ENCODE data around the gene CEP128. TPM values are rescaled to one million over a fixed set of nuclear protein-coding genes. Genes with fewer than 3 reads are reported as not detected.

CEP128 gene
- total RNA-seq, 2 experiments from 2014 or later = 71.9 to 137 TPM

DNA sequence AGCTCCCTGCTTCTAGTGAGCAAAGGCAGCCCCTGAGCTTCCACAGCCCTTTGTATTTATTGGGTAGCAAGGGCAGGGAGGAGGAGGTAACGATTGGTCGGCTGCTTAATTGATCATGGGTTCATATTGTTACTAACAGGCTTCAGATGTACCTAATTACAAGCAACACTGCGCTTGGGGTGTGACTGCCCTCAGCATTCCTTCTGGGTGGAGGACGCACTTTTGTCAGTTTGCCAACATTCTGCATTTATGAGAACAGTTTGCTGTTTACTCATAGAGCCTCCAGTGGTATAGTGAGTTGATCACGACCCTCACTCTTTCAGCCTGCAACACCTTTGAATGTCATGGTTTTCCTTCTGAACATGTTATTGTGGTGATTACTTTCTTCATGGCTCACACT lies 23.5 kb upstream of the CEP128 start:
- Histone ChIP-seq H3K27ac (ENCODE audit: low read depth, low read length, poor library complexity, severe bottlenecking) (no peak overlapping the region), H3K4me3 (ENCODE audit: low read depth, low read length, poor library complexity, severe bottlenecking) (no peak overlapping the region), H2AFZ (ENCODE audit: low read length) (no peak overlapping the region), H3K36me3 (ENCODE audit: insufficient read depth, low read length) (no peaks in the 10 kb centered on the region; the same call in 1 of the 2 replicates), H3K9me3 (ENCODE audit: low read length) (peaks cover 6% of the 10 kb centered on the region; the same call in 1 of the 2 replicates), H3K79me2 (ENCODE audit: insufficient read depth, low read depth, low read length) (no peaks in the 10 kb centered on the region), H3K9me2 (ENCODE audit: insufficient read depth, low read length) (no peaks in the 10 kb centered on the region), H3K4me2 (ENCODE audit: low read length) (no peak overlapping the region), H3K4me1 (ENCODE audit: insufficient read depth, low read length, poor library complexity, severe bottlenecking) (peaks cover 38% of the 10 kb centered on the region), H4K20me1 (ENCODE audit: insufficient read depth, low read length) (no peaks in the 10 kb centered on the region)
- no peak for DNase-seq (ENCODE audit: low spot score)
- TF ChIP-seq EZH2phosphoT487 (IDR thresholded peaks at IDR 0.05; ENCODE audit: borderline replicate concordance, low read depth, low read length) = no peak
- TF ChIP-seq, protein P1, sequence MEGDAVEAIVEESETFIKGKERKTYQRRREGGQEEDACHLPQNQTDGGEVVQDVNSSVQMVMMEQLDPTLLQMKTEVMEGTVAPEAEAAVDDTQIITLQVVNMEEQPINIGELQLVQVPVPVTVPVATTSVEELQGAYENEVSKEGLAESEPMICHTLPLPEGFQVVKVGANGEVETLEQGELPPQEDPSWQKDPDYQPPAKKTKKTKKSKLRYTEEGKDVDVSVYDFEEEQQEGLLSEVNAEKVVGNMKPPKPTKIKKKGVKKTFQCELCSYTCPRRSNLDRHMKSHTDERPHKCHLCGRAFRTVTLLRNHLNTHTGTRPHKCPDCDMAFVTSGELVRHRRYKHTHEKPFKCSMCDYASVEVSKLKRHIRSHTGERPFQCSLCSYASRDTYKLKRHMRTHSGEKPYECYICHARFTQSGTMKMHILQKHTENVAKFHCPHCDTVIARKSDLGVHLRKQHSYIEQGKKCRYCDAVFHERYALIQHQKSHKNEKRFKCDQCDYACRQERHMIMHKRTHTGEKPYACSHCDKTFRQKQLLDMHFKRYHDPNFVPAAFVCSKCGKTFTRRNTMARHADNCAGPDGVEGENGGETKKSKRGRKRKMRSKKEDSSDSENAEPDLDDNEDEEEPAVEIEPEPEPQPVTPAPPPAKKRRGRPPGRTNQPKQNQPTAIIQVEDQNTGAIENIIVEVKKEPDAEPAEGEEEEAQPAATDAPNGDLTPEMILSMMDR (conservative IDR thresholded peaks at IDR 0.05; ENCODE audit: low read length) = no peak
- ChIA-PET POLR2A (interaction anchor here (1.4 to 4.7 kb wide), 3 partner anchors 13 to 30 kb away, joined by 4 to 19 read pairs (median 19); no protein-coding TSS in a partner anchor), CTCF (ENCODE audit: unreplicated experiment) (no interaction called here)
- BruUV-seq (replicated peaks) = no TSS peak
- intact Hi-C loops (cut with micrococcal nuclease; ENCODE audit: unreplicated experiment) = no loop called here

DNA sequence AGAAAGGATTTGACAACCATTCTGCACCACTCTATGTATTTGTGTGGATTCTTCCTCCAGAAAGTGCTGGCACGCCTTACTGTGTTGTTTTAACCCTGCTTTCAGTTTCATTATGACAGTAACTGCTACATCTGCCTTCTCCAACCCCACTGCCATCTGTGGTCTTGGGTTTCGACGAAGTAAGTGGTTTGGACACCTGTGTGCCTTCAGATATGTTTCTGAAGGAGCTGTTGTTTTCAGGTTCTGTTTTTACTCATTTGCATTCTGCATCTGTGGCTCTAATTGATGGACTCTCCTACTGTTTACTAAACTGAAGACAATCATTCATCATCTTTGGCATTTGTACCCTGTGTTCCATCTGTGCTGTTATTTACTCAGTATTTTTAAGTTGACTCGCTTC lies 18.0 kb upstream of the CEP128 start:
- H3K79me2 ChIP-seq (ENCODE audit: insufficient read depth, low read depth, low read length) = peaks cover 24% of the 10 kb centered on the region; the same call in 1 of the 2 replicates
- H2AFZ ChIP-seq (ENCODE audit: low read length) = peak overlapping the region; percentile 57; the same call in 1 of the 2 replicates
- H3K9me3 ChIP-seq (ENCODE audit: low read length) = peaks cover 3% of the 10 kb centered on the region; the same call in 1 of the 2 replicates
- H3K4me2 ChIP-seq (ENCODE audit: low read length) = peak overlapping the region; percentile 85
- peak overlapping the region; percentile 68 for H3K4me3 ChIP-seq (ENCODE audit: low read depth, low read length, poor library complexity, severe bottlenecking)
- BruUV-seq (replicated peaks) = no TSS peak
- intact Hi-C loops (cut with micrococcal nuclease; ENCODE audit: unreplicated experiment) = loop anchor here (1.0 to 2.0 kb wide), 4 partner anchors 19 to 512 kb away; no protein-coding TSS in a partner anchor
- no peak for TF ChIP-seq EZH2phosphoT487 (IDR thresholded peaks at IDR 0.05; ENCODE audit: borderline replicate concordance, low read depth, low read length)
- TF ChIP-seq, protein P1 (conservative IDR thresholded peaks at IDR 0.05; ENCODE audit: low read length) = no peak
- no peaks in the 10 kb centered on the region; the same call in 1 of the 2 replicates for H3K36me3 ChIP-seq (ENCODE audit: insufficient read depth, low read length)
- H3K27ac ChIP-seq (ENCODE audit: low read depth, low read length, poor library complexity, severe bottlenecking) = peak overlapping the region; percentile 98
- no peaks in the 10 kb centered on the region for H4K20me1 ChIP-seq (ENCODE audit: insufficient read depth, low read length)
- CTCF ChIA-PET (ENCODE audit: unreplicated experiment) = interaction anchor here (0.8 to 2.3 kb wide), 4 partner anchors 16 to 28 kb away, joined by 4 to 10 read pairs (median 6); no protein-coding TSS in a partner anchor
- H3K9me2 ChIP-seq (ENCODE audit: insufficient read depth, low read length) = no peaks in the 10 kb centered on the region
- peak; percentile 99 for DNase-seq (ENCODE audit: low spot score)
- POLR2A ChIA-PET = interaction anchor here (0.5 to 8.4 kb wide), 8 partner anchors 8 to 512 kb away, joined by 3 to 267 read pairs (median 16); partner anchors contain the start of genes CEP128 and GTF2A1
- peaks cover 73% of the 10 kb centered on the region for H3K4me1 ChIP-seq (ENCODE audit: insufficient read depth, low read length, poor library complexity, severe bottlenecking)

DNA sequence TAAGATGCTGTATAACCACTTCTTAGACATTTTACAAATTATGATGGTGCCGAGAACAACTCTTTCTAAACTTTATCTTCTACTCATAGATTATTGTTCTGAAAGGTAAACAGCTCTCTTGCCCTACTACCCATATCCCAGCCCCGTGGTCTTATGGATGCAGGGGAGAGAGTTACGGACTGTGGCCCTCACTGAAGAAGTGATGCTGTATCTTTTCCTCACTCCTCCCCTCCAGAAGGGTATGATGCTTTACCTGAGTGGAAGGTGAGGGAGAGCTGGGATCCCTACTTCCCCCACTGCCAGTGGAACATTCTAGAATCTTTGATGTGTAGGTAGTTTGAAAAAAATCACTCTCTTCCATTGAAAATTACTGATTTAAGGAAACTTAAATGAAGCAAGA lies 17.4 kb upstream of the CEP128 start:
- peak; percentile 40 for DNase-seq (ENCODE audit: low spot score)
- H3K4me1 ChIP-seq (ENCODE audit: insufficient read depth, low read length, poor library complexity, severe bottlenecking) = peaks cover 73% of the 10 kb centered on the region
- H3K36me3 ChIP-seq (ENCODE audit: insufficient read depth, low read length) = no peaks in the 10 kb centered on the region; the same call in 1 of the 2 replicates
- no peak for TF ChIP-seq EZH2phosphoT487 (IDR thresholded peaks at IDR 0.05; ENCODE audit: borderline replicate concordance, low read depth, low read length)
- TF ChIP-seq, protein P1 (conservative IDR thresholded peaks at IDR 0.05; ENCODE audit: low read length) = no peak
- H3K27ac ChIP-seq (ENCODE audit: low read depth, low read length, poor library complexity, severe bottlenecking) = peak overlapping the region; percentile 98
- TSS peak; percentile 89 for BruUV-seq (replicated peaks)
- intact Hi-C loops (cut with micrococcal nuclease; ENCODE audit: unreplicated experiment) = loop anchor here (1.0 to 2.0 kb wide), 4 partner anchors 19 to 512 kb away; no protein-coding TSS in a partner anchor
- H3K9me2 ChIP-seq (ENCODE audit: insufficient read depth, low read length) = no peaks in the 10 kb centered on the region
- H3K4me3 ChIP-seq (ENCODE audit: low read depth, low read length, poor library complexity, severe bottlenecking) = peak overlapping the region; percentile 68
- H2AFZ ChIP-seq (ENCODE audit: low read length) = peak overlapping the region; percentile 33; the same call in 1 of the 2 replicates
- H3K4me2 ChIP-seq (ENCODE audit: low read length) = peak overlapping the region; percentile 85
- CTCF ChIA-PET (ENCODE audit: unreplicated experiment) = interaction anchor here (1.9 to 2.3 kb wide), 2 partner anchors 19 to 29 kb away, joined by 8 to 10 read pairs; no protein-coding TSS in a partner anchor
- POLR2A ChIA-PET = interaction anchor here (0.9 to 8.4 kb wide), 10 partner anchors 9 to 513 kb away, joined by 3 to 267 read pairs (median 8); partner anchors contain the start of genes CEP128 and GTF2A1
- H3K9me3 ChIP-seq (ENCODE audit: low read length) = no peaks in the 10 kb centered on the region
- H4K20me1 ChIP-seq (ENCODE audit: insufficient read depth, low read length) = no peaks in the 10 kb centered on the region
- H3K79me2 ChIP-seq (ENCODE audit: insufficient read depth, low read depth, low read length) = peaks cover 24% of the 10 kb centered on the region; the same call in 1 of the 2 replicates

All from OCI-LY7 (cell line).